IPS-15b (cell line): Measurements from ENCODE around the gene IGSF3.

Source experiments
- H3K27me3 ChIP-seq: one replicate; pipeline ENCODE4 v1.6.1; 2013; ENCODE audit warnings: low read length; ENCODE audit not compliant: control insufficient read depth, insufficient read depth
- H3K36me3 ChIP-seq: one replicate; pipeline ENCODE4 v1.6.1; 2013; ENCODE audit warnings: low read length; ENCODE audit not compliant: control insufficient read depth, insufficient read depth
- H3K4me1 ChIP-seq: one replicate; pipeline ENCODE4 v1.6.1; 2013; ENCODE audit warnings: mild to moderate bottlenecking, low read length; ENCODE audit not compliant: control insufficient read depth, insufficient read depth
- H3K4me3 ChIP-seq: one replicate; pipeline ENCODE4 v1.5.1; 2013; ENCODE audit warnings: low read depth, low read length
- H3K9ac ChIP-seq: one replicate; pipeline ENCODE4 v1.6.1; 2013; ENCODE audit warnings: low read depth, mild to moderate bottlenecking, low read length
- H3K9me3 ChIP-seq: one replicate; pipeline ENCODE4 v1.6.1; 2013; ENCODE audit warnings: mild to moderate bottlenecking, low read length; ENCODE audit not compliant: control insufficient read depth, insufficient read depth

The IGSF3 gene

DNA sequence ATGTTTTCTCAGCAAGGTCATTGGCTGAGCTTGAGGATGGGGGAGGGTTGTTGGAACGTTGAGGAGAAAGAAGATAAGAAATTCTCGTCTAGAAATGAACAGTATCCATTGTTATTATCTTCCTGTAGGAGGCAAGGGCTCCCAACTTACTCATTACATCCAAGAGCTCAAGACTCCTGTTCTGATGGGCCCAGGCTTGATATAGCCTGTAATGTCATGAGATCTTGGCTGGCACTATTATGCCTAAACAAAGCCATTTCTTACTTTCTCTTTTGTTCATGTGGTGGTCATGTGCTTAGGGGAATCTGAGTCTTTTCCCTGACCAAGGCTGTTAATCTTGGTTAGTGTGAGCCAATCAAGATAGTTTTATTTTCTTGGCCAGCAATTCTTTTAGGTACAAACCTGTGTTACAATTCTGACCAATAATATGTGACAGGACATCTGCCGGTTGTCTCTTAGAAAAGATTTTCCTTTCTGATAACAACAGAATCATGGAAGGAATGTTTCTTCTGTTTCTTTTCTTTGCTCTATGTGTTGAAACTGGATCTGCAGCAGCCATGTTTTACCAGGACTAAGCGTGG lies 15.2 kb upstream of the IGSF3 start:
- Histone ChIP-seq H3K36me3 (no peaks in the 10 kb centered on the region), H3K4me1 (peaks cover 5% of the 10 kb centered on the region), H3K4me3 (no peak overlapping the region), H3K27me3 (no peaks in the 10 kb centered on the region), H3K9me3 (no peaks in the 10 kb centered on the region), H3K9ac (no peak overlapping the region)

GRCh38 chr1:116681343-116681899 lies 13.9 kb upstream of the IGSF3 start:
- H3K4me3 ChIP-seq, result no peak overlapping the region
- no peaks in the 10 kb centered on the region for H3K4me1 ChIP-seq
- H3K9ac ChIP-seq, result no peak overlapping the region
- H3K9me3 ChIP-seq, result no peaks in the 10 kb centered on the region
- no peaks in the 10 kb centered on the region for H3K36me3 ChIP-seq
- H3K27me3 ChIP-seq, result peaks cover 3% of the 10 kb centered on the region

DNA sequence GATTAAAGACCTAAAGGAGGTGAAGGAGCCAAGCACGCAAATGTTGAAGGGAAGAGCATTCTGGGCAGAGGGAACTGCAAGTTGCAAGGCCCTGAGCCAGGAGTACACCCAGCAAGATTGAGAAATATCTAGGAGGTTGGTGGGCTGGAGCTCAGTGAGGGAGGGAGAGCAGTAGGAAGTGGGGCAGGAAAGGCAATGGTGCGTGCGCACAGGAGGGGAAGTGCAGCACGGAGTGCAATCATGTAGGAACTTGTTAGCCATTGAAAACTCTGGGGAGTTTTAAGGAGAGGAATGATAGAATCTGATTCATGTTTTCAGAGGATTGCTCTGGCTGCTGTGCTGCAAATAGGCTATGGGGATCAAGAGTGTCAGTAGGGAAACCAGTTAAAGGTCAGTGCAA lies 13.2 kb upstream of the IGSF3 start:
- peaks cover 3% of the 10 kb centered on the region for H3K27me3 ChIP-seq
- no peaks in the 10 kb centered on the region for H3K4me1 ChIP-seq
- no peaks in the 10 kb centered on the region for H3K36me3 ChIP-seq
- no peak overlapping the region for H3K4me3 ChIP-seq
- H3K9ac ChIP-seq, result no peak overlapping the region
- no peaks in the 10 kb centered on the region for H3K9me3 ChIP-seq

DNA sequence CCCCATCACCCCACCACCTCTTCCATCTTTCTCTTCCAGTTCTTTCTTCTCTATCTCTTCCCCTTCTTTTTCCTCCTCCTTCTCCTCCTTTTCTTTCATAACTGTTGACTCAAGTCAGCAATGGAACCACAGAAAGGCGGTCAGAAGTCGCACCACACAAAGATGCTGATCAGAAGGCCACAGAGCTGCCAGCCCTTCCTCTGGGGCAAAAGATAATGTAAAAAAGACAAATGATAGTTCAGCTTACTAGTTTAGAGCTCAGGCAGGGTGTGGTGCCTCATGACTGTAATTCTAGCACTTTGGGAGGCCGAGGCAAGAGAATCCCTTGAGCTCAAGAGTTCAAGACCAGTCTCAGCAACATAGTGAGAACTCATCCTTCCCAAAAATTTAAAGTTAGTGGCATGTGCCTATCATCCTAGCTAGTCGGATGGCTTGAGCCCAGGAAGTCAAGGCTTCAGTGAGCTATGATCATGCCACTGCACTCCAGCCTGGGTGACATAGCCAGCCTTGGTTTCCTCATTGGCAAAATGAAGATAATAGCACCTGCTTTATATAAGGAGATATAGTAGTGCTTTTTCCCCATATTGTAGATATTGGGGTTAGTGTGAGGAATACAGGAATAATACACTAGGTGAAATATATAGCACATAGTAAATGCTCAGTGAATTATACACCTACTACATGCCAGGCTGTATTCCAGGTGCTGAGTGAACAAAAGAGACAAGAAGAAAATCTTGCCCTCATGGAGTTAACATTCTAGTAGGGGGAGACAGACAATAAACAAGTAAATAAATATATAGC lies 12.5 kb upstream of the IGSF3 start:
- Histone ChIP-seq H3K4me3 (no peak overlapping the region), H3K9me3 (no peaks in the 10 kb centered on the region), H3K36me3 (no peaks in the 10 kb centered on the region), H3K4me1 (no peaks in the 10 kb centered on the region), H3K9ac (no peak overlapping the region), H3K27me3 (peaks cover 3% of the 10 kb centered on the region)

- Histone ChIP-seq H3K4me1 (no peaks in the 10 kb centered on the region), H3K9ac (no peak overlapping the region), H3K9me3 (no peaks in the 10 kb centered on the region), H3K4me3 (no peak overlapping the region), H3K36me3 (no peaks in the 10 kb centered on the region), H3K27me3 (peaks cover 3% of the 10 kb centered on the region)
Observed at GRCh38 chr1:116679091-116679827, 11.7 kb upstream of the IGSF3 start.

GRCh38 chr1:116678732-116679090 lies 11.2 kb upstream of the IGSF3 start:
- peaks cover 3% of the 10 kb centered on the region for H3K27me3 ChIP-seq
- H3K36me3 ChIP-seq, result no peaks in the 10 kb centered on the region

GRCh38 chr1:116677474-116678062 lies 10.0 kb upstream of the IGSF3 start:
- Histone ChIP-seq H3K27me3 (peaks cover 3% of the 10 kb centered on the region), H3K4me1 (no peaks in the 10 kb centered on the region), H3K4me3 (no peak overlapping the region), H3K9ac (no peak overlapping the region), H3K9me3 (no peaks in the 10 kb centered on the region), H3K36me3 (no peaks in the 10 kb centered on the region)

More at GRCh38 chr1:116678732-116679090, 11.2 kb upstream of the IGSF3 start:
- H3K4me3 ChIP-seq, result no peak overlapping the region
- no peak overlapping the region for H3K9ac ChIP-seq
- no peaks in the 10 kb centered on the region for H3K4me1 ChIP-seq
- no peaks in the 10 kb centered on the region for H3K9me3 ChIP-seq

DNA sequence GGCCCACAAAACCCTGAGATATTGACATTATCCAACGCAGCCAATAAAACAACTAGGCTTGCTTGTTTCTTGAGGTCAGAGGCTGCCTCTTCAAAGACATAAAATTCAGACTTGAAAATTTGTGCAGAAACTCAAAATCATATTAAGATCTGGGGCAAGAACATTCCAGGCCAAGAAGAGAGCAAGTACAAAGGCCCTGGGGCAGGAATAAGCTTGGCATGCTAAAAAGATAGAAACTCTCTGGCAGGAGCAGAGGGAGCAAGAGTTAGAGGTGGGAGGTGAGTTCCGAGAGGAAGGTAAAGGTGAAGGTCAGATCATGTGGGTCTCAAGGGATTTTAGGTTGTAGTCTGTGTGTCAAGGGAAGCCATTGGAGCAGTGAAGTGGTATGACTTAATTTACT lies 8.8 kb upstream of the IGSF3 start:
- H3K9ac ChIP-seq, result no peak overlapping the region
- no peaks in the 10 kb centered on the region for H3K36me3 ChIP-seq
- H3K4me1 ChIP-seq, result no peaks in the 10 kb centered on the region
- no peaks in the 10 kb centered on the region for H3K9me3 ChIP-seq
- peaks cover 3% of the 10 kb centered on the region for H3K27me3 ChIP-seq
- no peak overlapping the region for H3K4me3 ChIP-seq

DNA sequence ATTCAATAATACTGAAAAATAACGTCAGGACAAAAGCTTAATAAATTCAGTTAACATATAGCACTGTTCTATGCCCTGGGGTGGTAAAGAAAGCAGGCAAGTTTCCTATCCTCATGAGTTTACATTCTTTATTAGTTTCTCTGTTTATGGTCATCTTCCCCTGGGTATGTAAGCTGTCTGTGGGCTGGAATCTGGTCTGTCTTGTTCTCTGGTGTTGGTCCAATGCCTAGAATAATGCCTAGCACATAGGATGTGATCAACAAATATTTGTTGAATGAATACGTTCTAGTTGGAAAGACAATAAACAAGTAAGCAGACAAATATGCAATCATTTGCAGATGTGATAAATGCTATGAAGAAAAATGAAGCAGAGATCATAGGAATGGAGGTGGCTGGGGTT lies 7.2 kb upstream of the IGSF3 start:
- Histone ChIP-seq H3K36me3 (no peaks in the 10 kb centered on the region), H3K9me3 (no peaks in the 10 kb centered on the region), H3K27me3 (peaks cover 8% of the 10 kb centered on the region), H3K4me1 (no peaks in the 10 kb centered on the region), H3K9ac (no peak overlapping the region), H3K4me3 (no peak overlapping the region)

DNA sequence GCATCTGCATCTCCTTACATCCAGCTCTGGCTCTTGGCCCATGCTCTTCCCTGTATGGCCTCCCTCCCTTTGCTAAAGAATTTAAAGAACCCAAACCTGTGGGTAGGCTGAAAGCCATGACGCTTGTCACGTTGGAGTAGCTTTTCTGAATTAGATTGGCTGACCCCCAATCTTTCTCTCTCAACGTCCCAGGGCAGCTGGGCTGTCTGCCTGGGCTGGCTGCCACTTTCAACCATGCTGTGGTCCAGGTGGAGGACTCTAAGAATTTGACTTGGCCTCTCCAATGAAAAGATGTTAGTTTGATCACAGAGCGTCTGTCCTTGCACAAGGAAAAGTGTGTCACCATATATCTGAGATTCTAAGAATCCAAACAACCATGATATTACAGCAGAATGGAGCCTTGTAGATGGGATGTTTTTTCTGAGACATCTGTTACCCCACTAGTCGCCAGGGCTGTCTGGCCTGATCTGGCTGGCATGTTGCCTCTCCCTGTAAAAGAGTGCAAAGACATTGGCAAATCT lies 6.5 kb upstream of the IGSF3 start:
- H3K36me3 ChIP-seq, result no peaks in the 10 kb centered on the region
- no peaks in the 10 kb centered on the region for H3K9me3 ChIP-seq
- no peak overlapping the region for H3K4me3 ChIP-seq
- H3K27me3 ChIP-seq, result peaks cover 9% of the 10 kb centered on the region
- H3K9ac ChIP-seq, result no peak overlapping the region
- H3K4me1 ChIP-seq, result no peaks in the 10 kb centered on the region

- no peaks in the 10 kb centered on the region for H3K36me3 ChIP-seq
- H3K9ac ChIP-seq, result no peak overlapping the region
- H3K27me3 ChIP-seq, result peaks cover 11% of the 10 kb centered on the region
- H3K4me3 ChIP-seq, result no peak overlapping the region
- H3K4me1 ChIP-seq, result peaks cover 6% of the 10 kb centered on the region
- no peaks in the 10 kb centered on the region for H3K9me3 ChIP-seq
Observed at GRCh38 chr1:116671912-116672311, 4.4 kb upstream of the IGSF3 start.
